Neuronal stem cell (in vitro differentiated cells): ENCODE data around the gene GJC1.

Experiments
- DNase-seq: peaks from one replicate; pipeline ENCODE4 v3.0.0-alpha.2; 2013; ENCODE audit warnings: low spot score
- H2AFZ ChIP-seq: one replicate; pipeline ENCODE4 v1.6.1; 2013; ENCODE audit warnings: mild to moderate bottlenecking, low read length, inconsistent platforms
- H2AK5ac ChIP-seq: 2 replicates; pipeline ENCODE4 v1.6.1; 2013; ENCODE audit warnings: low read depth, mild to moderate bottlenecking, inconsistent platforms, low read length, moderate library complexity, mixed read lengths
- H2BK120ac ChIP-seq: 2 replicates; pipeline ENCODE4 v1.6.1; 2013; ENCODE audit warnings: low read depth, mild to moderate bottlenecking, inconsistent platforms, low read length, moderate library complexity, mixed read lengths
- H2BK12ac ChIP-seq: one replicate; pipeline ENCODE4 v1.6.1; 2013; ENCODE audit warnings: low read length, inconsistent platforms
- H2BK15ac ChIP-seq: 2 replicates; pipeline ENCODE4 v1.6.1; 2013; ENCODE audit warnings: mild to moderate bottlenecking, low read length, inconsistent platforms, mixed read lengths
- H2BK5ac ChIP-seq: one replicate; pipeline ENCODE4 v1.6.1; 2013; ENCODE audit warnings: inconsistent platforms, mild to moderate bottlenecking, low read length, moderate library complexity
- H3K14ac ChIP-seq: one replicate; pipeline ENCODE4 v1.6.1; 2013; ENCODE audit warnings: low read length, inconsistent platforms
- H3K18ac ChIP-seq: 2 replicates; pipeline ENCODE4 v1.6.1; 2013; ENCODE audit warnings: low read length, inconsistent platforms
- H3K23ac ChIP-seq: 2 replicates; pipeline ENCODE4 v1.6.1; 2013; ENCODE audit warnings: low read depth, mild to moderate bottlenecking, mixed read lengths, low read length, inconsistent platforms; ENCODE audit not compliant: poor library complexity
- H3K27ac ChIP-seq: replicated peaks from 3 replicates; pipeline ENCODE4 v1.5.1; 2013; ENCODE audit warnings: low read length, inconsistent platforms
- H3K27me3 ChIP-seq, 3 experiments: 2 replicates each; pipeline ENCODE4 v1.6.1; 2013; ENCODE audit warnings: low read length in 3 of 3, mild to moderate bottlenecking in 2 of 3, inconsistent platforms in 1 of 3, low read depth in 1 of 3, mixed read lengths in 1 of 3, moderate library complexity in 1 of 3; ENCODE audit not compliant: control insufficient read depth in 3 of 3, insufficient read depth in 3 of 3
- H3K36me3 ChIP-seq, 2 donors: replicated peaks in 1 of 2; 2 replicates each; pipeline ENCODE4 v1.6.1; 2013; ENCODE audit warnings: low read length in 2 of 2; ENCODE audit not compliant: control insufficient read depth in 2 of 2, insufficient read depth in 2 of 2
- H3K4ac ChIP-seq: 2 replicates; pipeline ENCODE4 v1.6.1; 2013; ENCODE audit warnings: inconsistent platforms, mild to moderate bottlenecking, low read length, moderate library complexity
- H3K4me1 ChIP-seq, 2 donors: 1 replicate in 1 of 2; 2 replicates in 1 of 2; pipeline ENCODE4 v1.6.1; 2013; ENCODE audit warnings: low read length in 2 of 2, low read depth in 1 of 2; ENCODE audit not compliant: control insufficient read depth in 2 of 2, insufficient read depth in 1 of 2
- H3K4me2 ChIP-seq: one replicate; pipeline ENCODE4 v1.6.1; 2013; ENCODE audit warnings: mild to moderate bottlenecking, low read length, inconsistent platforms; ENCODE audit not compliant: insufficient read depth, poor library complexity, severe bottlenecking
- H3K4me3 ChIP-seq, 2 donors: 2 replicates each; pipeline ENCODE4 v1.5.1; 2013; ENCODE audit warnings: low read length in 2 of 2, mild to moderate bottlenecking in 2 of 2, inconsistent platforms in 1 of 2, moderate library complexity in 1 of 2
- H3K79me1 ChIP-seq: one replicate; pipeline ENCODE4 v1.6.1; 2013; ENCODE audit warnings: low read depth, mild to moderate bottlenecking, inconsistent platforms, low read length, moderate library complexity
- H3K9ac ChIP-seq: one replicate; pipeline ENCODE4 v1.6.1; 2013; ENCODE audit warnings: mild to moderate bottlenecking, low read depth, low read length, inconsistent platforms; ENCODE audit not compliant: poor library complexity
- H3K9me3 ChIP-seq, 2 donors: replicated peaks in 1 of 2; 2 replicates each; pipeline versions ENCODE3 to v1.6.1; 2013; ENCODE audit warnings: low read length in 2 of 2, mild to moderate bottlenecking in 2 of 2, inconsistent platforms in 1 of 2, low read depth in 1 of 2, mixed read lengths in 1 of 2, moderate library complexity in 1 of 2; ENCODE audit not compliant: control insufficient read depth in 2 of 2, insufficient read depth in 1 of 2
- H4K8ac ChIP-seq: one replicate; pipeline ENCODE4 v1.6.1; 2013; ENCODE audit warnings: low read depth, mild to moderate bottlenecking, inconsistent platforms, low read length, moderate library complexity
- H4K91ac ChIP-seq: one replicate; pipeline ENCODE4 v1.6.1; 2013; ENCODE audit warnings: low read length, low read depth, mild to moderate bottlenecking, inconsistent platforms; ENCODE audit not compliant: poor library complexity
- WGBS, 2 donors: extraction: QIAGEN DNeasy Blood & Tissue Kit; methylation state at CpG; one replicate each; pipeline ENCODE4 v1.1.7; 2013; ENCODE audit warnings: missing lambda C conversion rate in 2 of 2, mixed read lengths in 1 of 2; ENCODE audit not compliant: insufficient read length in 2 of 2, insufficient replicate concordance in 1 of 2; ENCODE audit errors: extremely low coverage in 2 of 2; 5-methylcytosine and 5-hydroxymethylcytosine counted together

The GJC1 gene

DNA sequence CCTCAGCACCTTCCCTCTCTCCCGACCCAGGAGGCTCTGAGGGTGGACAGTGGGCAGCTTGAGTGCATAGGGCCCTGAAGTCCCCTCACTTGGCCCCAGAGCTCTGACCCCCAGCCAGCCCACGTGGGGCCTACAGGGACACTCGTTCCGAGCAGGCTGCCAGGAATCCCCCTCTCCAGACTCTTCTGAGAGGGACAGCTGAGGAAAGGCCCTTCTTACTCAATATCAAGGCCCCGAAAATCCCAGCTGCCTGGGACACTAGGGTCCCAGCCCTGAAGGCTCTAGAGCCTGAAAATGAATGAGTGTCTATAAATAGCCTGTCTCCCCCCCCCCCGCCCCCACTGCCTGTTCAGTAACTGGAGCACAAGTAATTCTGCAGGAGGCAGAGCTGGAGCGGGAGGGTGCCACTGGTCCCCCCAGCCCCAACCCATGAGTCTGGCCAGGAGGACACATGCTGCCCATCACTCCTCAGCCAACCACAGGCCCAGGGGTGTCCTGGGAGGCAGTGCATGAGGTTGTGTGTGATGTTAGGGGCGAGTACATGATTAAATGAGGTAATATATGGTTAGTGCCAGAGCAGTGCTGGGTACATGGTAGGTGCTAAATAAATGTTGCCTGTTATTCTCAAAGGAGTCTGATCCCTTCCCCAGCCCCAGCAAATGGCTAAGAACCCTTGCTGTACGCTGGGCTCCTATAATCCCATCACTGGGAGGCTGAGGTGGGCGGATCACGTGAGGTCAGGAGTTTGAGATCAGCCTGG is 59.7 kb downstream of the GJC1 start:
- Histone ChIP-seq H3K4me1 (peaks cover 2% of the 10 kb centered on the region in 2 donors), H2BK5ac (no peak overlapping the region), H3K9me3 (no peaks in the 10 kb centered on the region), H2AK5ac (peak overlapping the region; percentile 75), H2BK120ac (no peak overlapping the region), H4K8ac (no peak overlapping the region), H3K27ac (no peak overlapping the region), H3K27me3 (peaks cover 0 to 13% (median 0%) of the 10 kb centered on the region in 3 experiments), H3K23ac (peak overlapping the region; percentile 20), H3K18ac (no peak overlapping the region), H3K4me3 (no peak overlapping the region), H2AFZ (no peak overlapping the region), H2BK15ac (no peak overlapping the region), H3K9ac (no peak overlapping the region), H3K79me1 (peaks cover 3% of the 10 kb centered on the region), H3K4ac (no peak overlapping the region), H3K36me3 (no peaks in the 10 kb centered on the region), H3K4me2 (no peak overlapping the region), H4K91ac (no peak overlapping the region), H2BK12ac (peak overlapping the region; percentile 41), H3K14ac (peak overlapping the region; percentile 56)
- no peak for DNase-seq
- no CpG with 5 or more reads among the region's 11 CpGs for WGBS, 2 donors

DNA sequence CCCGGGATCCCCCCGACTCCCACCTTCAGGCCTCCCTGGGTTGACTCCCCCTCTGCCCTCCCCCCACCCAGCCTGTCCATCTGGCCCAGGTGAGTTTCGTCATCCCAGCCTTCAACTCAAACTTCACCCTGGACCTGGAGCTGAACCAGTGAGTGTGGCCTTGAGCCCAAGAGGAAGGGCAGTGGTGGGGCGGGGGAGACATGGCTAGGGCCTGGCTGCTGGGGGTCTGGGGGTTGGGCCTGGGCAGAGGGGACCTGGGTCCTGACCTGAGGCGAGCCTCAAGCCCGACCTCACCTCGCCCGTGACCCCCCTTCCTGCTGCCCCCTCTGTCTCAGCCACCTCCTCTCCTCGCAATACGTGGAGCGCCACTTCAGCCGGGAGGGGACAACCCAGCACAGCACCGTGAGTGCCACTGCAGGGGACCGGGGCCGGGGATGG is 60.4 kb downstream of the GJC1 start:
- Histone ChIP-seq H3K4ac (no peak overlapping the region), H2AK5ac (peak overlapping the region; percentile 75), H3K27me3 (peaks cover 0 to 13% (median 0%) of the 10 kb centered on the region in 3 experiments), H3K18ac (peak overlapping the region; percentile 64), H2BK15ac (no peak overlapping the region), H2BK5ac (peak overlapping the region; percentile 13), H3K36me3 (no peaks in the 10 kb centered on the region), H3K4me1 (peaks cover 2% of the 10 kb centered on the region in 2 donors), H3K14ac (peak overlapping the region; percentile 56), H2AFZ (no peak overlapping the region), H3K4me2 (no peak overlapping the region), H4K8ac (no peak overlapping the region), H2BK120ac (no peak overlapping the region), H3K9ac (no peak overlapping the region), H4K91ac (no peak overlapping the region), H3K23ac (peak overlapping the region; percentile 20), H3K4me3 (no peak overlapping the region), H3K79me1 (peaks cover 3% of the 10 kb centered on the region), H3K27ac (no peak overlapping the region), H2BK12ac (peak overlapping the region; percentile 41), H3K9me3 (no peaks in the 10 kb centered on the region)
- WGBS, 2 donors: no CpG with 5 or more reads among the region's 15 CpGs
- no peak for DNase-seq

DNA sequence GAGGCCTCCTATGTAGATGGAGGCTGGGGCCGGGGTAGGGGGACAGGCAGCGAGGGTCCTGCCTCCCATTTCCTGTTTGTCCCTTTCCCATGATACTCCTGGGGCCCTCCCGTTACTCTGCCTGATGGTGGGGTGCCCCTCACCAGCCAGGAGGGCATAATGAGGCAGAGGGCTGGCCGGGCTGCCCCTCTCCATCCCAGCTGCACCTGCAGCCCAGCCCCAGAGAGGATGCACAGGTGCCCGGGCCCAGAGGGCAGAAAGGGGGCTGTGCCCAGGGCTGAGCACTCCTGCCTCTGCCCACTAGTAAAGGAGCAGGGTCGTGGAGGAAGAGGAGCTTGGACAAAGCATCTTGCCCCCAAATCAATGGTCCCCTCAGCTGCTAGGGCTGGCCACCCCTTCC is 60.9 kb downstream of the GJC1 start:
- no peak overlapping the region for H3K14ac ChIP-seq
- no peak overlapping the region for H2BK15ac ChIP-seq
- H3K36me3 ChIP-seq: no peaks in the 10 kb centered on the region
- no peak overlapping the region for H3K4me2 ChIP-seq
- no peak overlapping the region for H4K91ac ChIP-seq
- no peak overlapping the region for H2AK5ac ChIP-seq
- no peak overlapping the region for H3K9ac ChIP-seq
- WGBS, 2 donors: no CpG with 5 or more reads among the region's 6 CpGs
- peak overlapping the region; percentile 13 for H2BK5ac ChIP-seq
- H2AFZ ChIP-seq: no peak overlapping the region
- H3K9me3 ChIP-seq: no peaks in the 10 kb centered on the region
- peaks cover 2% of the 10 kb centered on the region in 2 donors for H3K4me1 ChIP-seq
- H3K4me3 ChIP-seq: no peak overlapping the region
- no peak overlapping the region for H2BK12ac ChIP-seq
- H3K27me3 ChIP-seq: peaks cover 0 to 16% (median 0%) of the 10 kb centered on the region in 3 experiments
- no peak overlapping the region for H3K27ac ChIP-seq
- H3K23ac ChIP-seq: no peak overlapping the region
- H3K4ac ChIP-seq: no peak overlapping the region
- H4K8ac ChIP-seq: peak overlapping the region; percentile 43
- DNase-seq: no peak
- H3K79me1 ChIP-seq: peaks cover 3% of the 10 kb centered on the region
- no peak overlapping the region for H3K18ac ChIP-seq
- H2BK120ac ChIP-seq: no peak overlapping the region

DNA sequence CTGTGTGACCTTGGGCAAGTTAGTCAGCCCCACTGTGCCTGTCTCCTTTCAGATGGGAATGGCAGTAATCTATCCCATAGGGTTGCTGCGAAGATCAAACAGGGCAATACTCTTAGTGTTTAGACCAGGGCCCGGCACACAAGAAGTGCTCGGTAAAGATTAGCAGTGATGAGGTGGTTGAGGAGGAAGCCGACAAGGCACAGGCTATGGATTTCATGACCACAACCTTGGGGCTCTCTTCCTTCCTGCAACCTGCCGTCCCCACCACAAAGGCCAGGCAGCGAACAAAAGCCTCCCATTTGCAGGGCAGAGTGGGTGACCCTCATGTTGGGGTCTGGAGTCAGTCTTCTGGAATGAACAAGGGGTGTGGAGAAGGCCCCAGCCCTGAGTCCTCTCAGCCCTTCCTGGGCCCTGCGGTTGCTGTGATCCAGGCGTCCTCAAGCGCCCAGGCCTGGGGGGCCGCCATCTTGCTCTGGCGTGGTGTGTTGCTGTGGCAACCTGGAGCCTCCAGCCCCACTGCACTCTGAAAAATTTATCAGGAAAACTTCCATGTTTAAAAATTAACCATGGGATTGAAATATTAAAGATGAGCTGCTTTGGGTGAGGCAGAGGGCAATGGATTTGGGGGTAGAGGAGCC is 61.5 kb downstream of the GJC1 start:
- Histone ChIP-seq H3K4me1 (peaks cover 2% of the 10 kb centered on the region in 2 donors), H2BK15ac (no peak overlapping the region), H4K8ac (no peak overlapping the region), H3K9me3 (no peaks in the 10 kb centered on the region), H2AFZ (no peak overlapping the region), H3K18ac (no peak overlapping the region), H3K79me1 (peaks cover 1% of the 10 kb centered on the region), H2BK12ac (no peak overlapping the region), H3K14ac (no peak overlapping the region), H3K4ac (no peak overlapping the region), H4K91ac (no peak overlapping the region), H3K9ac (no peak overlapping the region), H3K36me3 (no peaks in the 10 kb centered on the region), H3K27me3 (peaks cover 0 to 16% (median 0%) of the 10 kb centered on the region in 3 experiments), H2BK120ac (no peak overlapping the region), H3K27ac (no peak overlapping the region), H2BK5ac (no peak overlapping the region), H3K23ac (no peak overlapping the region), H3K4me3 (no peak overlapping the region), H3K4me2 (no peak overlapping the region), H2AK5ac (no peak overlapping the region)
- WGBS, 2 donors: no CpG with 5 or more reads among the region's 11 CpGs
- no peak for DNase-seq
